Activated CD4-positive, alpha-beta T cell treated with anti-CD3 and anti-CD28 coated beads, Interleukin-2, amount 50 U/mL, for 16 hours (primary cell): ENCODE data around the gene PFDN6.

Experiments
- DNase-seq: peaks from one replicate; pipeline ENCODE4 v3.0.0-alpha.2; 2020

The PFDN6 gene

GRCh38 chr6:33296797-33297405, 7.5 kb downstream of the PFDN6 start:
- DNase-seq = no peak

- DNase-seq = no peak
Measured at GRCh38 chr6:33297406-33297955, 8.1 kb downstream of the PFDN6 start.

GRCh38 chr6:33297956-33298772, 8.8 kb downstream of the PFDN6 start:
- peak; percentile 75 for DNase-seq

GRCh38 chr6:33298773-33299236, 9.4 kb downstream of the PFDN6 start, which contains the start of gene RGL2:
Gene RGL2, minus strand, starts transcription at chr6:33298942. Its CDS starts 332 bp downstream, at chr6:33298610.
- no peak for DNase-seq

- peak; percentile 96 for DNase-seq
Measured at GRCh38 chr6:33299237-33299944, 10.0 kb downstream of the PFDN6 start.

GRCh38 chr6:33301877-33302276, 12.5 kb downstream of the PFDN6 start:
- DNase-seq = no peak

GRCh38 chr6:33304216-33304615, 14.8 kb downstream of the PFDN6 start:
- DNase-seq = no peak

GRCh38 chr6:33305052-33305451, 15.7 kb downstream of the PFDN6 start:
- DNase-seq = no peak

- no peak for DNase-seq
Measured at GRCh38 chr6:33306356-33306755, 17.0 kb downstream of the PFDN6 start.

- DNase-seq = peak; percentile 86
Measured at GRCh38 chr6:33312361-33313104, 23.1 kb downstream of the PFDN6 start.

GRCh38 chr6:33313105-33313708, 23.8 kb downstream of the PFDN6 start:
- DNase-seq = no peak

- DNase-seq = peak; percentile 91
Measured at GRCh38 chr6:33313709-33314514, 24.5 kb downstream of the PFDN6 start, which contains the start of gene TAPBP. Gene TAPBP, minus strand, starts transcription at chr6:33314078. Its CDS starts 37 bp downstream, at chr6:33314041.

- DNase-seq = peak; percentile 72
Measured at GRCh38 chr6:33314515-33314942, 25.1 kb downstream of the PFDN6 start.

- no peak for DNase-seq
Measured at GRCh38 chr6:33314943-33315792, 25.8 kb downstream of the PFDN6 start.

GRCh38 chr6:33315793-33316602, 26.6 kb downstream of the PFDN6 start:
- no peak for DNase-seq

- no peak for DNase-seq
Measured at GRCh38 chr6:33316603-33317418, 27.4 kb downstream of the PFDN6 start.

GRCh38 chr6:33317419-33317668, 27.9 kb downstream of the PFDN6 start:
- DNase-seq = no peak

GRCh38 chr6:33317669-33318425, 28.4 kb downstream of the PFDN6 start, which contains the start of gene ZBTB22:
Gene ZBTB22, minus strand, starts transcription at chr6:33317744. Its CDS starts 828 bp downstream, at chr6:33316916.
- peak; percentile 96 for DNase-seq
